ENCODE data around the gene PTPRG. TPM values are rescaled to one million over a fixed set of nuclear protein-coding genes. Genes with fewer than 3 reads are reported as not detected.
"Not testable (repeated sequence)": the region's sequence is repeated elsewhere in the genome, so short reads cannot be mapped to it uniquely, and the experiment has no call there.

Gene PTPRG
- total RNA-seq, 3 donors from 2014 or later (not counting 1 experiment from before 2014, with no cell fraction given) = 1.0 to 2.9 (median 2.5) TPM

DNA sequence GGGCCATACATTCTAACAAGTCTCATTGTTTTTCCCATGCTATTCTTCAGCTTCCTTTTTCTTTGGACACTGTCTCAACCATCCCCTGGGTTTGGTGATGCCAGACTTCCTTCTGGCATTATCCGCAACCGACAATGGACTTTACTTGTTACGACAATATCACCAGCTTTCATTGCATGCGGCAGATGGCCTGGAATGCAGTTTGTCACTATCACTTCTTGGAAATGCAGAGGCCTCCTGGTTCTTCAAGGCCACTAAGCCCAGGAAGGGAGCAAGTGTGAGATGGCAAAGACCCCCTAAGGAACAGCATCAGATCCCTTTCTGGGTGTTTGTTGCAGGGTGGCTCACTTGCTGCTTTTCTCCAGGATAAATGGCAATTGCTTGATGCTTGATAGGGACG lies 128.6 kb downstream of the PTPRG start:
- intact Hi-C loops (cut with micrococcal nuclease) = no loop called here

DNA sequence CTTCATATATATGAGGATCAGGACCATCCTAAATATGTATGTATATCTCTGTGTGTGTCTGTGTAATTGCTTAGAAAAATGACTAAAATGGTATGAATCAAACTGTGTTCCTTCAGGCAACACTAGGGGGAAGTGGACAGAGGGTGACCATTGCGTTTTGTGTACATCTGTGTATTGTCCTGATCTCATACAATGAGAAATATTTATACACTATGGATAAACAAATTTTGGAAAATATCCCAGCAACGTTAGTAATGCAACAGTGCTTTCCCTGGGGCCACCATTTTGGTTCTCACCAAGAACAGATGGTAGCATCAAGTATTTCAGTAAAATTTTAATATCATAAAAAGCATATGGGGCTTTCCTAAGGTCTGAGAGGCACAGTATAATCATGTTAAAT lies 130.1 kb downstream of the PTPRG start:
- intact Hi-C loops (cut with micrococcal nuclease) = no loop called here
- no peaks in the 10 kb centered on the region for H3K4me1 Mint-ChIP-seq
- 83% methylated on average over 1 of the region's 2 CpGs for WGBS (ENCODE audit: insufficient coverage)
- H3K36me3 Mint-ChIP-seq = no peaks in the 10 kb centered on the region
- TF ChIP-seq, protein P1, sequence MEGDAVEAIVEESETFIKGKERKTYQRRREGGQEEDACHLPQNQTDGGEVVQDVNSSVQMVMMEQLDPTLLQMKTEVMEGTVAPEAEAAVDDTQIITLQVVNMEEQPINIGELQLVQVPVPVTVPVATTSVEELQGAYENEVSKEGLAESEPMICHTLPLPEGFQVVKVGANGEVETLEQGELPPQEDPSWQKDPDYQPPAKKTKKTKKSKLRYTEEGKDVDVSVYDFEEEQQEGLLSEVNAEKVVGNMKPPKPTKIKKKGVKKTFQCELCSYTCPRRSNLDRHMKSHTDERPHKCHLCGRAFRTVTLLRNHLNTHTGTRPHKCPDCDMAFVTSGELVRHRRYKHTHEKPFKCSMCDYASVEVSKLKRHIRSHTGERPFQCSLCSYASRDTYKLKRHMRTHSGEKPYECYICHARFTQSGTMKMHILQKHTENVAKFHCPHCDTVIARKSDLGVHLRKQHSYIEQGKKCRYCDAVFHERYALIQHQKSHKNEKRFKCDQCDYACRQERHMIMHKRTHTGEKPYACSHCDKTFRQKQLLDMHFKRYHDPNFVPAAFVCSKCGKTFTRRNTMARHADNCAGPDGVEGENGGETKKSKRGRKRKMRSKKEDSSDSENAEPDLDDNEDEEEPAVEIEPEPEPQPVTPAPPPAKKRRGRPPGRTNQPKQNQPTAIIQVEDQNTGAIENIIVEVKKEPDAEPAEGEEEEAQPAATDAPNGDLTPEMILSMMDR (IDR thresholded peaks at IDR 0.05) = no peak
- H3K27ac Mint-ChIP-seq = no peak overlapping the region
- H3K9me3 ChIP-seq (ENCODE audit: control insufficient read depth, insufficient read depth, low read length) = no peaks in the 10 kb centered on the region
- H3K4me3 ChIP-seq (ENCODE audit: low read length) = no peak overlapping the region
- H3K27me3 ChIP-seq (ENCODE audit: control insufficient read depth, insufficient read depth, low read length) = no peaks in the 10 kb centered on the region
- peaks cover 2 to 5% of the 10 kb centered on the region in 2 donors for H3K9me3 Mint-ChIP-seq
- H3K27me3 Mint-ChIP-seq (ENCODE audit: low read depth in 2 of 2) = no peaks in the 10 kb centered on the region
- H3K4me3 Mint-ChIP-seq = no peak overlapping the region
- no peak for ATAC-seq
- no peaks in the 10 kb centered on the region for H3K36me3 ChIP-seq (ENCODE audit: control insufficient read depth, insufficient read depth, low read length)
- no peak for DNase-seq
- H3K4me1 ChIP-seq (ENCODE audit: control insufficient read depth, insufficient read depth, low read length) = no peaks in the 10 kb centered on the region
- no peak overlapping the region for H3K27ac ChIP-seq (ENCODE audit: low read length)

More for the DNA sequence above, 128.6 kb downstream of the PTPRG start:
- Histone ChIP-seq H3K9me3 (ENCODE audit: control insufficient read depth, insufficient read depth, low read length) (no peaks in the 10 kb centered on the region), H3K27me3 (ENCODE audit: control insufficient read depth, insufficient read depth, low read length) (no peaks in the 10 kb centered on the region), H3K36me3 (ENCODE audit: control insufficient read depth, insufficient read depth, low read length) (no peaks in the 10 kb centered on the region), H3K4me3 (ENCODE audit: low read length) (no peak overlapping the region), H3K27ac (ENCODE audit: low read length) (no peak overlapping the region), H3K4me1 (ENCODE audit: control insufficient read depth, insufficient read depth, low read length) (no peaks in the 10 kb centered on the region)
- Mint-ChIP-seq H3K27me3 (ENCODE audit: low read depth in 2 of 2) (no peaks in the 10 kb centered on the region), H3K9me3 (peaks cover 2 to 6% of the 10 kb centered on the region in 2 donors), H3K4me1 (no peaks in the 10 kb centered on the region), H3K27ac (no peak overlapping the region), H3K36me3 (no peaks in the 10 kb centered on the region), H3K4me3 (no peak overlapping the region)
- WGBS (ENCODE audit: insufficient coverage) = 89% methylated on average over 5 of the region's 5 CpGs
- ATAC-seq = no peak
- no peak for DNase-seq
- TF ChIP-seq, protein P1 (IDR thresholded peaks at IDR 0.05) = no peak

DNA sequence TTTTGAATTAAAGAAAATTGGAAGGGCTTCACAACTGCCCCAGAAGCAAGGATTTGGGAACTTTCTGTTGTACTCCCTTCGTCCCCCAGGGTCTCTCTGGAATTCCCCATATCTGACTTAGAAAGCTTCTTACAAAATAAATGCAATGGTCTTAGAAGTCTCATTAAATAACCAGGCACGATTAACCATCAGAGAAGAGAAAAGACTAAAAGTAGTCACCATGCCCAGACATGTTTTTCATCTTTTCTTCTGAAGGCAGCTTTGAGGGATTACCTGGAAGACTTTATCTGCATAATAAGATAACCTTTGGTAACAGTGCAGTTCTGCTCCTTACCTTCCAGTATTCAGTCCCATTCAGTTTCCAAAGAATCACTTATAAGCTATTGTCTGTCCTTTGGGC lies 135.9 kb downstream of the PTPRG start:
- H3K9me3 ChIP-seq (ENCODE audit: control insufficient read depth, insufficient read depth, low read length) = no peaks in the 10 kb centered on the region
- no peaks in the 10 kb centered on the region for H3K36me3 Mint-ChIP-seq

DNA sequence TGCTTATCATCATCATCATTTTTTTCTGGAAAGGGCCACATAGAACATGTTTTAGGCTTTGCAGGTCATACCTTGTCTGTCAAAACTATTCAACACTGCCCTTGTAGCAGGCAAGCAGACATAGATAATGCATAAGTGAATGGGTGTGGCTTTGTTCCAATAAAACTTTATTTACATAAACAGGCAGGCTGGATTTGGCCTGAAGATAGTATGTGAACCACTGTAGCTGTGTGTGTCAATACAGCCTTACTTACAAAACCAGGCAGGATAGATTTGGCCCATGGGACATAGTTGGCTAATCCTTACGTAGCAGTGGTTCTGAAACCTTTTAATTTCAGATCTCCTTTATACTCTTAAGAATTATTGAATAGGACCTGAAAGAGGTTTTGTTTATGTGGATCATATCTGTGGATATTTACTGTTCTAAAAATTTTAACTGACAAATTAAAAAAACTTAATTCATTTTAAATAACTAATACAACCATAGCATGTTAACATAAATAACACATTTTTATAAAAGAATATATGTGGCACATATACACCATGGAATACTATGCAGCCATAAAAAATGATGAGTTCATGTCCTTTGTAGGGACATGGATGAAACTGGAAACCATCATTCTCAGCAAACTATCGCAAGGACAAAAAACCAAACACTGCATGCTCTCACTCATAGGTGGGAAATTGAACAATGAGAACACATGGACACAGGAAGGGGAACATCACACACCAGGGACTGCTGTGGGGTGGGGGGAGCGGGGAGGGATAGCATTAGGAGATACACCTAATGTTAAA lies 137.1 kb downstream of the PTPRG start:
- DNase-seq; ATAC-seq; intact Hi-C loops (cut with micrococcal nuclease): not testable (repeated sequence)

More for the DNA sequence above, 135.9 kb downstream of the PTPRG start:
- ATAC-seq (no peak), DNase-seq (no peak)
- no peak overlapping the region for H3K27ac Mint-ChIP-seq
- WGBS (ENCODE audit: insufficient coverage) = 92% methylated on average over 2 of the region's 2 CpGs
- H3K4me1 ChIP-seq (ENCODE audit: control insufficient read depth, insufficient read depth, low read length) = no peaks in the 10 kb centered on the region
- no peak overlapping the region for H3K4me3 Mint-ChIP-seq
- H3K27ac ChIP-seq (ENCODE audit: low read length) = no peak overlapping the region
- H3K9me3 Mint-ChIP-seq = peaks cover 2 to 5% of the 10 kb centered on the region in 2 donors
- intact Hi-C loops (cut with micrococcal nuclease) = no loop called here
- H3K36me3 ChIP-seq (ENCODE audit: control insufficient read depth, insufficient read depth, low read length) = no peaks in the 10 kb centered on the region
- H3K4me3 ChIP-seq (ENCODE audit: low read length) = no peak overlapping the region
- no peaks in the 10 kb centered on the region for H3K27me3 Mint-ChIP-seq (ENCODE audit: low read depth in 2 of 2)
- H3K27me3 ChIP-seq (ENCODE audit: control insufficient read depth, insufficient read depth, low read length) = no peaks in the 10 kb centered on the region
- TF ChIP-seq, protein P1 (IDR thresholded peaks at IDR 0.05) = no peak
- H3K4me1 Mint-ChIP-seq = no peaks in the 10 kb centered on the region

More for the DNA sequence above, 137.1 kb downstream of the PTPRG start:
- not testable (repeated sequence) for H3K36me3 ChIP-seq (ENCODE audit: control insufficient read depth, insufficient read depth, low read length); H3K4me3 ChIP-seq (ENCODE audit: low read length); H3K4me3 Mint-ChIP-seq; H3K4me1 ChIP-seq (ENCODE audit: control insufficient read depth, insufficient read depth, low read length); H3K9me3 Mint-ChIP-seq; H3K27ac ChIP-seq (ENCODE audit: low read length); H3K27me3 Mint-ChIP-seq (ENCODE audit: low read depth in 2 of 2); H3K36me3 Mint-ChIP-seq; H3K9me3 ChIP-seq (ENCODE audit: control insufficient read depth, insufficient read depth, low read length); H3K27ac Mint-ChIP-seq; H3K4me1 Mint-ChIP-seq; H3K27me3 ChIP-seq (ENCODE audit: control insufficient read depth, insufficient read depth, low read length)
- WGBS (ENCODE audit: insufficient coverage) = 86% methylated on average over 1 of the region's 3 CpGs

Measured in natural killer cell (primary cell).